ENCODE data around the gene AGBL4. TPM values are rescaled to one million over a fixed set of nuclear protein-coding genes. Genes with fewer than 3 reads are reported as not detected.

AGBL4 gene
- total RNA-seq, 2 experiments from 2014 or later: not detected

- intact Hi-C loops (cut with micrococcal nuclease): no loop called here
- H3K4me3 Mint-ChIP-seq: no peak overlapping the region
- no peak for DNase-seq
Observed at GRCh38 chr1:49630156-49630555, 393.6 kb downstream of the AGBL4 start.

GRCh38 chr1:49627781-49628180 is 396.0 kb downstream of the AGBL4 start:
- Mint-ChIP-seq H3K4me3 (no peak overlapping the region), H3K9me3 (peaks cover 3% of the 10 kb centered on the region), H3K4me1 (ENCODE audit: low read depth) (no peaks in the 10 kb centered on the region), H3K36me3 (ENCODE audit: low read depth) (peaks cover 1% of the 10 kb centered on the region), H3K27ac (no peak overlapping the region), H3K27me3 (ENCODE audit: low read depth) (peaks cover 2% of the 10 kb centered on the region)
- no peak for DNase-seq
- CTCF ChIA-PET: no interaction called here
- intact Hi-C loops (cut with micrococcal nuclease): no loop called here

More at GRCh38 chr1:49630156-49630555, 393.6 kb downstream of the AGBL4 start:
- CTCF ChIA-PET: no interaction called here
- Mint-ChIP-seq H3K4me1 (ENCODE audit: low read depth) (no peaks in the 10 kb centered on the region), H3K9me3 (peaks cover 4% of the 10 kb centered on the region), H3K27ac (no peak overlapping the region), H3K27me3 (ENCODE audit: low read depth) (peaks cover 2% of the 10 kb centered on the region), H3K36me3 (ENCODE audit: low read depth) (no peaks in the 10 kb centered on the region)

- Mint-ChIP-seq H3K4me3 (no peak overlapping the region), H3K9me3 (peaks cover 5% of the 10 kb centered on the region), H3K27ac (no peak overlapping the region), H3K27me3 (ENCODE audit: low read depth) (no peaks in the 10 kb centered on the region), H3K36me3 (ENCODE audit: low read depth) (peaks cover 2% of the 10 kb centered on the region), H3K4me1 (ENCODE audit: low read depth) (no peaks in the 10 kb centered on the region)
- no peak for DNase-seq
- intact Hi-C loops (cut with micrococcal nuclease): no loop called here
- CTCF ChIA-PET: no interaction called here
Observed at GRCh38 chr1:49626472-49626871, 397.3 kb downstream of the AGBL4 start.

- no peaks in the 10 kb centered on the region for H3K27me3 Mint-ChIP-seq (ENCODE audit: low read depth)
- H3K36me3 Mint-ChIP-seq (ENCODE audit: low read depth): peaks cover 2% of the 10 kb centered on the region
- no peak for DNase-seq
- H3K4me3 Mint-ChIP-seq: no peak overlapping the region
- H3K9me3 Mint-ChIP-seq: peaks cover 20% of the 10 kb centered on the region
- intact Hi-C loops (cut with micrococcal nuclease): no loop called here
- no peak overlapping the region for H3K27ac Mint-ChIP-seq
- H3K4me1 Mint-ChIP-seq (ENCODE audit: low read depth): no peaks in the 10 kb centered on the region
- CTCF ChIA-PET: no interaction called here
Observed at GRCh38 chr1:49622877-49623276, 400.9 kb downstream of the AGBL4 start.

- intact Hi-C loops (cut with micrococcal nuclease): no loop called here
- Mint-ChIP-seq H3K4me1 (ENCODE audit: low read depth) (no peaks in the 10 kb centered on the region), H3K4me3 (no peak overlapping the region), H3K36me3 (ENCODE audit: low read depth) (no peaks in the 10 kb centered on the region), H3K27me3 (ENCODE audit: low read depth) (no peaks in the 10 kb centered on the region), H3K27ac (no peak overlapping the region), H3K9me3 (peaks cover 4% of the 10 kb centered on the region)
- DNase-seq: no peak
- CTCF ChIA-PET: no interaction called here
Observed at GRCh38 chr1:49606082-49606481, 417.7 kb downstream of the AGBL4 start.

GRCh38 chr1:49597436-49597835 is 426.3 kb downstream of the AGBL4 start:
- no peaks in the 10 kb centered on the region for H3K36me3 Mint-ChIP-seq (ENCODE audit: low read depth)
- intact Hi-C loops (cut with micrococcal nuclease): no loop called here
- H3K27ac Mint-ChIP-seq: no peak overlapping the region
- CTCF ChIA-PET: no interaction called here
- no peaks in the 10 kb centered on the region for H3K4me1 Mint-ChIP-seq (ENCODE audit: low read depth)
- no peaks in the 10 kb centered on the region for H3K27me3 Mint-ChIP-seq (ENCODE audit: low read depth)
- H3K9me3 Mint-ChIP-seq: peaks cover 5% of the 10 kb centered on the region
- no peak for DNase-seq
- H3K4me3 Mint-ChIP-seq: no peak overlapping the region

- H3K36me3 Mint-ChIP-seq (ENCODE audit: low read depth): peaks cover 1% of the 10 kb centered on the region
- CTCF ChIA-PET: no interaction called here
- H3K4me3 Mint-ChIP-seq: no peak overlapping the region
- DNase-seq: no peak
- no peak overlapping the region for H3K27ac Mint-ChIP-seq
- no peaks in the 10 kb centered on the region for H3K27me3 Mint-ChIP-seq (ENCODE audit: low read depth)
- intact Hi-C loops (cut with micrococcal nuclease): no loop called here
- H3K9me3 Mint-ChIP-seq: peaks cover 9% of the 10 kb centered on the region
- no peaks in the 10 kb centered on the region for H3K4me1 Mint-ChIP-seq (ENCODE audit: low read depth)
Observed at GRCh38 chr1:49576327-49576901, 447.3 kb downstream of the AGBL4 start.

GRCh38 chr1:49556676-49557234 is 467.0 kb downstream of the AGBL4 start:
- Mint-ChIP-seq H3K4me1 (ENCODE audit: low read depth) (no peaks in the 10 kb centered on the region), H3K27me3 (ENCODE audit: low read depth) (no peaks in the 10 kb centered on the region), H3K36me3 (ENCODE audit: low read depth) (no peaks in the 10 kb centered on the region), H3K27ac (no peak overlapping the region), H3K4me3 (no peak overlapping the region), H3K9me3 (peaks cover 14% of the 10 kb centered on the region)
- CTCF ChIA-PET: no interaction called here
- intact Hi-C loops (cut with micrococcal nuclease): no loop called here
- DNase-seq: no peak

GRCh38 chr1:49552101-49552500 is 471.7 kb downstream of the AGBL4 start:
- intact Hi-C loops (cut with micrococcal nuclease): no loop called here
- CTCF ChIA-PET: no interaction called here
- Mint-ChIP-seq H3K27me3 (ENCODE audit: low read depth) (no peaks in the 10 kb centered on the region), H3K27ac (no peak overlapping the region), H3K9me3 (peaks cover 7% of the 10 kb centered on the region), H3K36me3 (ENCODE audit: low read depth) (no peaks in the 10 kb centered on the region), H3K4me3 (no peak overlapping the region), H3K4me1 (ENCODE audit: low read depth) (no peaks in the 10 kb centered on the region)
- DNase-seq: no peak

GRCh38 chr1:49544615-49545014 is 479.1 kb downstream of the AGBL4 start:
- H3K4me1 Mint-ChIP-seq (ENCODE audit: low read depth): no peaks in the 10 kb centered on the region
- H3K27me3 Mint-ChIP-seq (ENCODE audit: low read depth): no peaks in the 10 kb centered on the region
- H3K36me3 Mint-ChIP-seq (ENCODE audit: low read depth): no peaks in the 10 kb centered on the region
- peaks cover 10% of the 10 kb centered on the region for H3K9me3 Mint-ChIP-seq
- no peak for DNase-seq
- intact Hi-C loops (cut with micrococcal nuclease): no loop called here
- H3K27ac Mint-ChIP-seq: no peak overlapping the region
- H3K4me3 Mint-ChIP-seq: no peak overlapping the region
- CTCF ChIA-PET: no interaction called here

- Mint-ChIP-seq H3K27me3 (ENCODE audit: low read depth) (no peaks in the 10 kb centered on the region), H3K4me3 (no peak overlapping the region), H3K36me3 (ENCODE audit: low read depth) (no peaks in the 10 kb centered on the region), H3K27ac (no peak overlapping the region), H3K9me3 (peaks cover 11% of the 10 kb centered on the region), H3K4me1 (ENCODE audit: low read depth) (no peaks in the 10 kb centered on the region)
- CTCF ChIA-PET: no interaction called here
- intact Hi-C loops (cut with micrococcal nuclease): no loop called here
- DNase-seq: no peak
Observed at GRCh38 chr1:49541096-49541752, 482.5 kb downstream of the AGBL4 start.

- no peak overlapping the region for H3K27ac Mint-ChIP-seq
- no peak for DNase-seq
- intact Hi-C loops (cut with micrococcal nuclease): no loop called here
- H3K9me3 Mint-ChIP-seq: no peaks in the 10 kb centered on the region
- no peaks in the 10 kb centered on the region for H3K27me3 Mint-ChIP-seq (ENCODE audit: low read depth)
- H3K4me1 Mint-ChIP-seq (ENCODE audit: low read depth): no peaks in the 10 kb centered on the region
- H3K36me3 Mint-ChIP-seq (ENCODE audit: low read depth): no peaks in the 10 kb centered on the region
- CTCF ChIA-PET: no interaction called here
- H3K4me3 Mint-ChIP-seq: no peak overlapping the region
Observed at GRCh38 chr1:49527606-49528305, 496.0 kb downstream of the AGBL4 start.

GRCh38 chr1:49526672-49527071 is 497.1 kb downstream of the AGBL4 start:
- no peak overlapping the region for H3K4me3 Mint-ChIP-seq

More at GRCh38 chr1:49526672-49527071, 497.1 kb downstream of the AGBL4 start:
- Mint-ChIP-seq H3K36me3 (ENCODE audit: low read depth) (no peaks in the 10 kb centered on the region), H3K9me3 (no peaks in the 10 kb centered on the region), H3K27me3 (ENCODE audit: low read depth) (peaks cover 2% of the 10 kb centered on the region), H3K27ac (no peak overlapping the region), H3K4me1 (ENCODE audit: low read depth) (no peaks in the 10 kb centered on the region)
- intact Hi-C loops (cut with micrococcal nuclease): no loop called here
- CTCF ChIA-PET: no interaction called here
- DNase-seq: no peak

Data from activated naive CD4-positive, alpha-beta T cell treated with anti-CD3 and anti-CD28 coated beads for 36 hours (primary cell).